SK-N-MC (cell line): ENCODE results near the gene EMP1.
"Not testable (repeated sequence)": the region's sequence is repeated elsewhere in the genome, so short reads cannot be mapped to it uniquely, and the experiment has no call there.

ENCODE experiments used
- EZH2 ChIP-seq: fragments of 200-600 bp; sonication (generic); IDR thresholded peaks from one replicate; pipeline ENCODE4 v1.6.1; 2017; ENCODE audit warnings: antibody characterized with exemption
- POLR2AphosphoS5 ChIP-seq: IDR thresholded peaks from 2 replicates; pipeline ENCODE4 v1.6.1; 2012; ENCODE audit warnings: mild to moderate bottlenecking, low read depth, low read length, borderline replicate concordance

DNA sequence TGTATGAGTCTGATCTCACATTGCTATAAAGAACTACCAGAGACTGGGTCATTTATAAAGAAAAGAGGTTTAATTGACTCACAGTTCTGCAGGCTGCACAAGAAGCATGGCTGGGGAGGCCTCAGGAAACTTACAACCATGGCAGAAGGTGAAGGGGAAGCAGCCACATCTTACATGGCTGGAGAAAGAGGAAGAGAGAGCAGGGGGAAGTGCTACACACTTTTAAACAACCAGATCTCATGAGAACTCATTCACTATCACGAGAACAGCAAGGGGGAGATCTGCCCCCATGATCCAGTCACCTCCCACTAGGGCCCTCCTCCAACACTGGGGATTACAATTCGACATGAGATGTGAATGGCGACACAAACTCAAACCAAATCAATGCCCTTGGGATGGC is 71.3 kb downstream of the EMP1 start:
- TF ChIP-seq EZH2, POLR2AphosphoS5: not testable (repeated sequence)
